CD4-positive, CD25-positive, alpha-beta regulatory T cell (primary cell): ENCODE data around the gene KRT76. TPM values are rescaled to one million over a fixed set of nuclear protein-coding genes. Genes with fewer than 3 reads are reported as not detected.

Source experiments
- ATAC-seq, 2 donors: fragments of 150-1000 bp; cut with Tn5 transposase; one replicate each; pipeline ENCODE4 v1.10.0; 2021; ENCODE audit warnings: low read depth in 2 of 2, moderate number of reproducible peaks in 2 of 2, moderate library complexity in 1 of 2
- DNase-seq, 3 donors: peaks; one replicate each; pipeline versions ENCODE4 v3.0.0 to v3.0.0-alpha.2; 2012 to 2022; ENCODE audit warnings: mixed read lengths in 1 of 3
- H3K27ac ChIP-seq: one replicate; pipeline ENCODE4 v1.7.0; 2013; ENCODE audit warnings: mild to moderate bottlenecking, low read length; ENCODE audit not compliant: insufficient read depth, poor library complexity, severe bottlenecking
- H3K27me3 ChIP-seq: one replicate; pipeline ENCODE4 v1.7.0; 2013; ENCODE audit warnings: low read length; ENCODE audit not compliant: control insufficient read depth, insufficient read depth
- H3K36me3 ChIP-seq: one replicate; pipeline ENCODE4 v1.7.0; 2013; ENCODE audit warnings: mild to moderate bottlenecking, low read length, moderate library complexity; ENCODE audit not compliant: control insufficient read depth, insufficient read depth
- H3K4me1 ChIP-seq: 2 replicates; pipeline ENCODE4 v1.7.0; 2013; ENCODE audit warnings: mild to moderate bottlenecking, low read length; ENCODE audit not compliant: insufficient read depth, control insufficient read depth, poor library complexity, severe bottlenecking
- H3K4me3 ChIP-seq: one replicate; pipeline ENCODE4 v1.7.0; 2013; ENCODE audit warnings: low read depth, mild to moderate bottlenecking, low read length, moderate library complexity
- H3K9me3 ChIP-seq, 2 experiments: 1 replicate in 1 of 2; 2 replicates in 1 of 2; pipeline ENCODE4 v1.7.0; 2013; ENCODE audit warnings: low read length in 2 of 2, mild to moderate bottlenecking in 1 of 2, moderate library complexity in 1 of 2; ENCODE audit not compliant: control insufficient read depth in 2 of 2
- H3K27ac Mint-ChIP-seq, 3 donors: one replicate each; pipeline ENCODE4 v1.8.0; 2020 to 2022; ENCODE audit warnings: mild to moderate bottlenecking in 3 of 3, mixed read lengths in 3 of 3, moderate library complexity in 2 of 3
- H3K27me3 Mint-ChIP-seq: one replicate; pipeline ENCODE4 v1.8.0; 2022; ENCODE audit warnings: mild to moderate bottlenecking, mixed read lengths
- H3K36me3 Mint-ChIP-seq: one replicate; pipeline ENCODE4 v1.8.0; 2020; ENCODE audit warnings: mixed read lengths
- H3K4me1 Mint-ChIP-seq, 4 donors: one replicate each; pipeline ENCODE4 v1.8.0; 2020 to 2022; ENCODE audit warnings: mixed read lengths in 4 of 4, mild to moderate bottlenecking in 1 of 4
- H3K4me3 Mint-ChIP-seq, 4 donors: one replicate each; pipeline ENCODE4 v1.8.0; 2020 to 2022; ENCODE audit warnings: mild to moderate bottlenecking in 4 of 4, mixed read lengths in 4 of 4, moderate library complexity in 3 of 4
- H3K9me3 Mint-ChIP-seq, 7 donors: one replicate each; pipeline ENCODE4 v1.8.0; 2020 to 2022; ENCODE audit warnings: mixed read lengths in 7 of 7, mild to moderate bottlenecking in 3 of 7, moderate library complexity in 2 of 7
- polyA plus RNA-seq, 4 donors: library from polyadenylated mRNA; unstranded; fragments of 300-500 nt; fragmentation: Illumina TruSeq; gene quantifications; one replicate each; pipeline ENCODE4 v1.2.3, GENCODE V29; 2021
- total RNA-seq: library from RNA; stranded (reverse); gene quantifications from one replicate; pipeline ENCODE4 v1.2.3, GENCODE V29; 2022

Gene KRT76
- total and polyA plus RNA-seq, 5 donors from 2014 or later, result not detected

DNA sequence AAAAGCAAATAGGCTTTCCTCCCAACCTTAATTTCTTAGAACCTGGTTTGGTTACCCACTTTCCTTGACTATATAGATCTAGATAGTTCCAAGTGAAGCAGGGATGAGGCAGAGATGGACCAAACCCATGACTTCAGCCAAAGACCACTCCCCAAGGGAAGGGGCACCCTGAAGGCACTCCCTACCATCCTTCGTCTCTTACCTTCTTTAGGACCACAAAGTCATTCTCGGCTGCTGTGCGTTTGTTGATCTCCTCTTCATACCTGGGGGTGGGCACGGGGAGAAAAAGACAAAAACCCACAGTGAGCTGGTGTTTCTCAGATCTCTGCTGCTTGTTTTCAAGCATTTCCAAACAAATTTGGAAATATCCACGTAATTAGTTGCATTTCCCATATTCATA, 33.4 kb upstream of the KRT76 start:
- Mint-ChIP-seq H3K9me3 (peaks cover 0 to 2% (median 0%) of the 10 kb centered on the region in 7 donors), H3K4me3 (no peak overlapping the region), H3K36me3 (no peaks in the 10 kb centered on the region), H3K4me1 (no peaks in the 10 kb centered on the region), H3K27ac (no peak overlapping the region), H3K27me3 (peaks cover 5% of the 10 kb centered on the region)
- H3K36me3 ChIP-seq, result no peaks in the 10 kb centered on the region
- no peaks in the 10 kb centered on the region for H3K27me3 ChIP-seq
- no peak overlapping the region for H3K4me3 ChIP-seq
- DNase-seq, result no peak
- no peak overlapping the region for H3K27ac ChIP-seq
- no peak for ATAC-seq
- no peaks in the 10 kb centered on the region for H3K4me1 ChIP-seq
- H3K9me3 ChIP-seq, result no peaks in the 10 kb centered on the region

DNA sequence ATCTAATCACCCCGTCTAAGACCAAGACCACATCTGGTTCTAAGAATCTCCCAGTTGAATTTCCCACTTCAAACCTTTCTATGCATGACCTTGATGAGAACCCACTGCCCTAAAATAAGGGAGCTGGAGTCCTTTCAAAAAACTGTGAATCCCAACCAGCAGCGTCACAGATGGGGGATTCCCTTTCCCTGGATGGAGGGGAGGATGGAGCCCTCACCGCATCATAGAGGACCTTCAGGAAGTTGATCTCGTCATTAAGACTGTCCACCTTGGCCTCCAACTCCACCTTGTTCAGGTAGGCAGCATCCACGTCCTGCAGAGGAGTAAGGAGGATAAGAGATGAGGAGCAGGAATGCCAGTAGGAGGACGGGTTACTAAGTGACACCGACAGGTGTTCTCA, 32.0 kb upstream of the KRT76 start:
- DNase-seq (no peak), ATAC-seq (no peak)
- Mint-ChIP-seq H3K4me3 (no peak overlapping the region), H3K27ac (no peak overlapping the region), H3K9me3 (peaks cover 0 to 2% (median 0%) of the 10 kb centered on the region in 7 donors), H3K4me1 (no peaks in the 10 kb centered on the region), H3K36me3 (no peaks in the 10 kb centered on the region), H3K27me3 (peaks cover 5% of the 10 kb centered on the region)
- Histone ChIP-seq H3K36me3 (no peaks in the 10 kb centered on the region), H3K27ac (no peak overlapping the region), H3K4me3 (no peak overlapping the region), H3K4me1 (no peaks in the 10 kb centered on the region), H3K9me3 (no peaks in the 10 kb centered on the region), H3K27me3 (no peaks in the 10 kb centered on the region)

DNA sequence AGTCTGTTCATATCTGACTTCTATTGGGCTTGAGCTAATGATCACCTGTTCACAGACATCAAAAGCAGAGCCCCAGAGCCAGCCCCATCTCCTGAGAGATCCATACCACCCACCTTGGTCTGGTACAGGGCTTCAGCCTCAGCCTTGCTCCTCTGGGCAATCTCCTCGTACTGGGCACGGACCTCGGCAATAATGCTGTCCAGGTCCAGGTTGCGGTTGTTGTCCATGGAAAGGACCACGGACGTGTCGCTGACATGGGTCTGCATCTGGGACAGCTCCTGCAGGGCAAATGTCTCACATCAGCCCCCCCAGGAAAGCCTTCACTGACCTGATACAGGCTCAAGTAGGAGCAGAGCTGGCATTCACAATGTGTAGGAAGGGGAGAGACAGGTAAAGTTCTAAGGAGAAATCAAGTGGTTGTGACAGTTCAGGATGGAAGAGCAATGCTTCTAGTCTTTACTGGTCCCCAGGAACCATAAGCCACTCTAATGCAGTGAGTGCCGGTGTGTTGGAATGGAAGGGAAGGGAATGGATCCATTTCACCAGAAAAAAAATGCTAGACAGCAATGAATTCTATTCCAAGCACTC, 31.5 kb upstream of the KRT76 start:
- Histone ChIP-seq H3K27me3 (no peaks in the 10 kb centered on the region), H3K36me3 (no peaks in the 10 kb centered on the region), H3K27ac (no peak overlapping the region), H3K4me1 (no peaks in the 10 kb centered on the region), H3K4me3 (no peak overlapping the region), H3K9me3 (no peaks in the 10 kb centered on the region)
- no peak for DNase-seq
- Mint-ChIP-seq H3K27ac (no peak overlapping the region), H3K9me3 (peaks cover 0 to 2% (median 0%) of the 10 kb centered on the region in 7 donors), H3K4me1 (no peaks in the 10 kb centered on the region), H3K36me3 (no peaks in the 10 kb centered on the region), H3K4me3 (no peak overlapping the region), H3K27me3 (peaks cover 8% of the 10 kb centered on the region)
- ATAC-seq, result no peak

DNA sequence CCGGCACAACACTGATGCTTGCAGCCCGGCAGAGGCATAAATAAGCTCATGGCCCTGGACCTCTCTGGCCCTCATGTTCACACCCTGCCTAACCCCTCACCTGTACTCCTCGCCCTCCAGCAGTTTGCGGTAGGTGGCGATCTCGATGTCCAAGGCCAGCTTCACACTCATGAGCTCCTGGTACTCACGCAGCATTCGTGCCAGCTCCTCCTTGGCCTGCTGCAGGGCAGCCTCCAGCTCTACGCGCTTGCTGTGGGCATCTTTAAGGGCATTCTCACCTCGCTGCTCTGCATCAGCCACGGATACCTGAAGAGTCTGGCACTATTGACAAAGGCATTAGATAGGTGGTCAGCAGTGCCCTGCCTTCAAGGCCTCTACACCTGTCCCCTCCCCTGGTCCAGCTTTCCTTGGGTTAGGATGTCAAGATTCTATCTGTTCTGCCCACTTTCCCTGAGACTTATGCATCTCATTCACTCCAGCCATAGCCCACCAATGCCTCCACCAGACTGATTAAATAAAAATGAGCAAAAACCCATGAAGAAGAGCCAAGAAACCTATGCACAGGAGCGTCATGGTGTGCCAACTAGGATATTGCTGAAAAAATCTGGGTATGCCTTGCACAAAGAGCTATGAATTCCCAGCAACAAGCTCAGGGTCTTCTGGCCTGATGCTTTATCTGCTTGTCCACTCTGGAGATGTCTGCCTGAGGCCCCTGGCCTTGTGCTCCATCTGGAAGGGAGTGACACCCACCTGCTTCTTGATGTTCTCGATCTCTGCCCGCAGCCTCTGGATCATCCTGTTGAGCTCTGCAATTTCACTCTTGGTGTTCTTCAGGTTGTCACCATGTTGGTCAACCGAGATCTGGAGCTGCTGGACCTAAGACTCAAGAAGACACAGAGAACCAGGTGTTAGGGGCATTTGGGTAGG, 30.7 kb upstream of the KRT76 start:
- Histone ChIP-seq H3K27me3 (no peaks in the 10 kb centered on the region), H3K36me3 (no peaks in the 10 kb centered on the region), H3K27ac (no peak overlapping the region), H3K4me3 (no peak overlapping the region), H3K4me1 (no peaks in the 10 kb centered on the region), H3K9me3 (no peaks in the 10 kb centered on the region)
- ATAC-seq (no peak), DNase-seq (no peak)
- no peak overlapping the region for H3K27ac Mint-ChIP-seq
- no peak overlapping the region for H3K4me3 Mint-ChIP-seq
- H3K27me3 Mint-ChIP-seq, result peaks cover 8% of the 10 kb centered on the region
- no peaks in the 10 kb centered on the region for H3K4me1 Mint-ChIP-seq
- peaks cover 0 to 2% (median 0%) of the 10 kb centered on the region in 7 donors for H3K9me3 Mint-ChIP-seq
- H3K36me3 Mint-ChIP-seq, result no peaks in the 10 kb centered on the region

DNA sequence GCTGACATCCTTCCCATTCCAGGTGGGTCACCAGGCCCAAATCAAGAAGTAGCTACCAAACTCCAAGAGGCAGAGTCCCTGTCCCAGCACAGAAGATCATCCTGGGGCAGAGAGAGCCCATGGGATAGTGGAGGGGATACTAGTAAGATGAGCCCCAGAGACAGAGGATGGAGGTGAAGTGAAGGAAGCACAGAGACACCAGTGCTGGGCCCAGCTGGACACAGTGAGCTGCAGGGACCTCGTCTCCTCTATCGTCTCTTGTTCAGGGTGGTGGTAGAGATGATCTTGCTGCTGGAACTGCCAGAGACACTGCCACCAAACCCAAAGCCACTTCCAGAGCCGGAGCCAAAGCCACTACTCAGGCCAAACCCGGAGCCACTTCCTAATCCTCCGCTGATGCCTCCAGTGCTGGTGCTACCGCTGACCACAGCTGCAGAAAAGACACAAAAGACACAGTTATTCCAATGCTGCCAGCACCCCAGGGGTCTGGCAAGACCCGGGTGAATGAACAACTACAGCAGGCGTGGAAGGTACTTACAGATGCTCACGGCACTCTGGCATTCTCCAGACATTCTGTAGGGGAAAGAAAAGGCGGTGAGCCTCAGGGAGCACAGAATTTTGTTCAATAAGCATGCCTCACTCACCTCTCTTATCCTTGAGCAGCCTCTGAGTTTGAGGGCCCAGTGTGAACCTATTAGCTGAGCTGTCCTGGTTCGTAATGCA, 29.8 kb upstream of the KRT76 start:
- Mint-ChIP-seq H3K4me1 (no peaks in the 10 kb centered on the region), H3K27ac (no peak overlapping the region), H3K36me3 (no peaks in the 10 kb centered on the region), H3K27me3 (peaks cover 8% of the 10 kb centered on the region), H3K9me3 (peaks cover 0 to 2% (median 0%) of the 10 kb centered on the region in 7 donors), H3K4me3 (no peak overlapping the region)
- H3K9me3 ChIP-seq, result no peaks in the 10 kb centered on the region
- no peaks in the 10 kb centered on the region for H3K4me1 ChIP-seq
- ATAC-seq (no peak), DNase-seq (no peak)
- H3K36me3 ChIP-seq, result no peaks in the 10 kb centered on the region
- H3K4me3 ChIP-seq, result no peak overlapping the region
- H3K27ac ChIP-seq, result no peak overlapping the region
- H3K27me3 ChIP-seq, result no peaks in the 10 kb centered on the region

DNA sequence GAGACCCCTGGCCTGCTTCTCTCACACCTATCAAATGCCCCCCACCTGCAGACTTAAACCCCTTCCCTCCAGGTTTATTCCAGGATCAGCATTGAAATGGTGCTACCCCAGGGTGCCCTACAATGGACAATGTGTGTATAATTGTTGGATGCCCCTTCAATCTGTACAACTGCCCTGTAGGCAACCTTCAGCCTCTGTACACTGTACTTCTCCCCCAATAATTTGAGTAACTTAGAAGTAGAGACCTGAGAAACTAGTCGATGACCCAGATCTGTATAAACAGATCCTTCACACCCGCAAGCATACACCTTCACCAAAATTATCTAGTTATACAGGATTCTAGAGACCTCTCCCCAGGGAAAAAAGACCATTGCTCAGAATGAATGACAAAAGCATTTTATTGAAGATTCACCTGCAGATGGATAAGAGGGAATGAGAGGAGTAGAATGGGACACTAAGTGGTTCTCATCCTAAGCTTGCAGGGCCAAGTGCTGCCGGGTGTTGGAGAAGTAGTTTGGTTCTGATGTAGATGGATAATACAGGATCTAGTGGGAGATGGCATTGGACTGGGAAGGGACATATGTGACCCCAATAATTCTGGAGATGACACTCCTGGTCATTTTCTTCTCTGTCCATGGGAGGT, 29.1 kb upstream of the KRT76 start:
- no peak overlapping the region for H3K27ac Mint-ChIP-seq
- no peaks in the 10 kb centered on the region for H3K9me3 ChIP-seq
- no peaks in the 10 kb centered on the region for H3K27me3 ChIP-seq
- peaks cover 0 to 2% (median 0%) of the 10 kb centered on the region in 7 donors for H3K9me3 Mint-ChIP-seq
- H3K4me3 ChIP-seq, result no peak overlapping the region
- H3K4me3 Mint-ChIP-seq, result no peak overlapping the region
- no peak overlapping the region for H3K27ac ChIP-seq
- no peaks in the 10 kb centered on the region for H3K36me3 ChIP-seq
- no peaks in the 10 kb centered on the region for H3K36me3 Mint-ChIP-seq
- no peak for ATAC-seq
- H3K27me3 Mint-ChIP-seq, result peaks cover 8% of the 10 kb centered on the region
- no peaks in the 10 kb centered on the region for H3K4me1 ChIP-seq
- DNase-seq, result no peak
- no peaks in the 10 kb centered on the region for H3K4me1 Mint-ChIP-seq

DNA sequence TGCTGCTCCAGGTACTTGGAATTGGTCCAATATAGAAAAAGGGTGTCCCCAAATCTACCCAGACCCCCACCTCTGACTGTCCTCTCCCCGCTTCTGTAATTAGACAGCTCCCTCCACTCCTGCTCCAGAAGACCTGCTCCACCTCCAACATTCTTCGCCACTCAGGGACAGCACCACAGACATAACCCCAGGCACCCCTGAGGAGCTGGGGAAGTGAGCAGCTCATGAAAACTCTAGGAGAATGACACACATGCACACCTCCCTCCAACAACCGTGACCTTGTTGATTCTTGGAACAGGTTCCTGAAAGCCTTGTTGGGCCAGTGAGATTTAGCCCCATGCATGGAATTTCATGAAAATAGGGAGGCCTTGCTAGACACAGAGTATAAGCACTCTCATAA, 28.6 kb upstream of the KRT76 start:
- no peaks in the 10 kb centered on the region for H3K36me3 Mint-ChIP-seq

More for the DNA sequence above, 28.6 kb upstream of the KRT76 start:
- peaks cover 0 to 2% (median 0%) of the 10 kb centered on the region in 7 donors for H3K9me3 Mint-ChIP-seq
- H3K9me3 ChIP-seq, result no peaks in the 10 kb centered on the region
- H3K27ac ChIP-seq, result no peak overlapping the region
- H3K4me3 ChIP-seq, result no peak overlapping the region
- no peak overlapping the region for H3K27ac Mint-ChIP-seq
- H3K4me3 Mint-ChIP-seq, result no peak overlapping the region
- no peaks in the 10 kb centered on the region for H3K4me1 ChIP-seq
- H3K36me3 ChIP-seq, result no peaks in the 10 kb centered on the region
- H3K4me1 Mint-ChIP-seq, result no peaks in the 10 kb centered on the region
- no peaks in the 10 kb centered on the region for H3K27me3 ChIP-seq
- peaks cover 10% of the 10 kb centered on the region for H3K27me3 Mint-ChIP-seq
- DNase-seq, result no peak
- ATAC-seq, result no peak
